Measurements from ENCODE around the gene ADSL.

The ADSL gene

DNA sequence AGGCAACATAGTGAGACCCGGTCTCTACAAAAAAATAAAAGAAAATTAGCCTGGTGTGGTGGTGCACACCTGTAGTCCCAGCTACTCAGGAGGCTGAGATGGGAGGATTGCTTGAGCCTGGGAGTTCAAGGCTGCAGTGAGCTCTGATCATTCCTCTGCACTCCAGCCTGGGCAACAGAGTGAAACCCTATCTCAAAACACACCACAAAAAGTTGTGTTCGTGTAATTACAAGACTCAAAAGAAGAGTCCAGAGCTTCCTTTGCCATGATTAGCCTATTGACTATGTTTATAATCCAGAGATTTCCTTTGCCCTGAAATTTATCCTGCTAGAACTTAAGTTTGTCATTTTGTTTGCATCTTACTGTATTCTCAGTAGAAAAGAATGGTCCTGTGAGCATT is 45.1 kb downstream of the ADSL start:
- no peak for TF ChIP-seq TCF4 (CRISPR knock-in tag; IDR thresholded peaks at IDR 0.05; ENCODE audit: borderline replicate concordance)
- no peak for TF ChIP-seq GLIS3 (CRISPR knock-in tag; IDR thresholded peaks at IDR 0.05)
- TF ChIP-seq PPARA (CRISPR knock-in tag; IDR thresholded peaks at IDR 0.05; ENCODE audit: borderline replicate concordance): no peak
- TF ChIP-seq, protein P1, sequence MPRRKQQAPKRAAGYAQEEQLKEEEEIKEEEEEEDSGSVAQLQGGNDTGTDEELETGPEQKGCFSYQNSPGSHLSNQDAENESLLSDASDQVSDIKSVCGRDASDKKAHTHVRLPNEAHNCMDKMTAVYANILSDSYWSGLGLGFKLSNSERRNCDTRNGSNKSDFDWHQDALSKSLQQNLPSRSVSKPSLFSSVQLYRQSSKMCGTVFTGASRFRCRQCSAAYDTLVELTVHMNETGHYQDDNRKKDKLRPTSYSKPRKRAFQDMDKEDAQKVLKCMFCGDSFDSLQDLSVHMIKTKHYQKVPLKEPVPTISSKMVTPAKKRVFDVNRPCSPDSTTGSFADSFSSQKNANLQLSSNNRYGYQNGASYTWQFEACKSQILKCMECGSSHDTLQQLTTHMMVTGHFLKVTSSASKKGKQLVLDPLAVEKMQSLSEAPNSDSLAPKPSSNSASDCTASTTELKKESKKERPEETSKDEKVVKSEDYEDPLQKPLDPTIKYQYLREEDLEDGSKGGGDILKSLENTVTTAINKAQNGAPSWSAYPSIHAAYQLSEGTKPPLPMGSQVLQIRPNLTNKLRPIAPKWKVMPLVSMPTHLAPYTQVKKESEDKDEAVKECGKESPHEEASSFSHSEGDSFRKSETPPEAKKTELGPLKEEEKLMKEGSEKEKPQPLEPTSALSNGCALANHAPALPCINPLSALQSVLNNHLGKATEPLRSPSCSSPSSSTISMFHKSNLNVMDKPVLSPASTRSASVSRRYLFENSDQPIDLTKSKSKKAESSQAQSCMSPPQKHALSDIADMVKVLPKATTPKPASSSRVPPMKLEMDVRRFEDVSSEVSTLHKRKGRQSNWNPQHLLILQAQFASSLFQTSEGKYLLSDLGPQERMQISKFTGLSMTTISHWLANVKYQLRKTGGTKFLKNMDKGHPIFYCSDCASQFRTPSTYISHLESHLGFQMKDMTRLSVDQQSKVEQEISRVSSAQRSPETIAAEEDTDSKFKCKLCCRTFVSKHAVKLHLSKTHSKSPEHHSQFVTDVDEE (CRISPR knock-in tag; IDR thresholded peaks at IDR 0.05): no peak
- no peak for TF ChIP-seq BACH2 (CRISPR knock-in tag; IDR thresholded peaks at IDR 0.05; ENCODE audit: borderline replicate concordance)
- no peak for TF ChIP-seq ISL1 (CRISPR knock-in tag; IDR thresholded peaks at IDR 0.05)
- TF ChIP-seq ZNF565 (CRISPR knock-in tag; conservative IDR thresholded peaks at IDR 0.05; ENCODE audit: low read depth): no peak
- no peak for TF ChIP-seq ZFP30 (CRISPR knock-in tag; IDR thresholded peaks at IDR 0.05)
- TF ChIP-seq, protein P2, sequence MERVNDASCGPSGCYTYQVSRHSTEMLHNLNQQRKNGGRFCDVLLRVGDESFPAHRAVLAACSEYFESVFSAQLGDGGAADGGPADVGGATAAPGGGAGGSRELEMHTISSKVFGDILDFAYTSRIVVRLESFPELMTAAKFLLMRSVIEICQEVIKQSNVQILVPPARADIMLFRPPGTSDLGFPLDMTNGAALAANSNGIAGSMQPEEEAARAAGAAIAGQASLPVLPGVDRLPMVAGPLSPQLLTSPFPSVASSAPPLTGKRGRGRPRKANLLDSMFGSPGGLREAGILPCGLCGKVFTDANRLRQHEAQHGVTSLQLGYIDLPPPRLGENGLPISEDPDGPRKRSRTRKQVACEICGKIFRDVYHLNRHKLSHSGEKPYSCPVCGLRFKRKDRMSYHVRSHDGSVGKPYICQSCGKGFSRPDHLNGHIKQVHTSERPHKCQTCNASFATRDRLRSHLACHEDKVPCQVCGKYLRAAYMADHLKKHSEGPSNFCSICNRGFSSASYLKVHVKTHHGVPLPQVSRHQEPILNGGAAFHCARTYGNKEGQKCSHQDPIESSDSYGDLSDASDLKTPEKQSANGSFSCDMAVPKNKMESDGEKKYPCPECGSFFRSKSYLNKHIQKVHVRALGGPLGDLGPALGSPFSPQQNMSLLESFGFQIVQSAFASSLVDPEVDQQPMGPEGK (CRISPR knock-in tag; IDR thresholded peaks at IDR 0.05; ENCODE audit: borderline replicate concordance): no peak
- TF ChIP-seq TOX (CRISPR knock-in tag; IDR thresholded peaks at IDR 0.05; ENCODE audit: borderline replicate concordance): no peak
- TF ChIP-seq, protein P3, sequence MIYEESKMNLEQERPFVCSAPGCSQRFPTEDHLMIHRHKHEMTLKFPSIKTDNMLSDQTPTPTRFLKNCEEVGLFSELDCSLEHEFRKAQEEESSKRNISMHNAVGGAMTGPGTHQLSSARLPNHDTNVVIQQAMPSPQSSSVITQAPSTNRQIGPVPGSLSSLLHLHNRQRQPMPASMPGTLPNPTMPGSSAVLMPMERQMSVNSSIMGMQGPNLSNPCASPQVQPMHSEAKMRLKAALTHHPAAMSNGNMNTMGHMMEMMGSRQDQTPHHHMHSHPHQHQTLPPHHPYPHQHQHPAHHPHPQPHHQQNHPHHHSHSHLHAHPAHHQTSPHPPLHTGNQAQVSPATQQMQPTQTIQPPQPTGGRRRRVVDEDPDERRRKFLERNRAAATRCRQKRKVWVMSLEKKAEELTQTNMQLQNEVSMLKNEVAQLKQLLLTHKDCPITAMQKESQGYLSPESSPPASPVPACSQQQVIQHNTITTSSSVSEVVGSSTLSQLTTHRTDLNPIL (CRISPR knock-in tag; IDR thresholded peaks at IDR 0.05; ENCODE audit: low read depth): no peak
- TF ChIP-seq ZC3H10 (CRISPR knock-in tag; IDR thresholded peaks at IDR 0.05): no peak
- no peak for TF ChIP-seq OSR1 (CRISPR knock-in tag; IDR thresholded peaks at IDR 0.05)
- TF ChIP-seq ZNF70 (CRISPR knock-in tag; IDR thresholded peaks at IDR 0.05): no peak
- TF ChIP-seq ZFP3 (CRISPR knock-in tag; IDR thresholded peaks at IDR 0.05): no peak
- TF ChIP-seq, protein P4, sequence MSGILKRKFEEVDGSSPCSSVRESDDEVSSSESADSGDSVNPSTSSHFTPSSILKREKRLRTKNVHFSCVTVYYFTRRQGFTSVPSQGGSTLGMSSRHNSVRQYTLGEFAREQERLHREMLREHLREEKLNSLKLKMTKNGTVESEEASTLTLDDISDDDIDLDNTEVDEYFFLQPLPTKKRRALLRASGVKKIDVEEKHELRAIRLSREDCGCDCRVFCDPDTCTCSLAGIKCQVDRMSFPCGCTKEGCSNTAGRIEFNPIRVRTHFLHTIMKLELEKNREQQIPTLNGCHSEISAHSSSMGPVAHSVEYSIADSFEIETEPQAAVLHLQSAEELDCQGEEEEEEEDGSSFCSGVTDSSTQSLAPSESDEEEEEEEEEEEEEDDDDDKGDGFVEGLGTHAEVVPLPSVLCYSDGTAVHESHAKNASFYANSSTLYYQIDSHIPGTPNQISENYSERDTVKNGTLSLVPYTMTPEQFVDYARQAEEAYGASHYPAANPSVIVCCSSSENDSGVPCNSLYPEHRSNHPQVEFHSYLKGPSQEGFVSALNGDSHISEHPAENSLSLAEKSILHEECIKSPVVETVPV (CRISPR knock-in tag; IDR thresholded peaks at IDR 0.05): no peak
- TF ChIP-seq CSDC2 (CRISPR knock-in tag; IDR thresholded peaks at IDR 0.05): no peak
- TF ChIP-seq, protein P5, sequence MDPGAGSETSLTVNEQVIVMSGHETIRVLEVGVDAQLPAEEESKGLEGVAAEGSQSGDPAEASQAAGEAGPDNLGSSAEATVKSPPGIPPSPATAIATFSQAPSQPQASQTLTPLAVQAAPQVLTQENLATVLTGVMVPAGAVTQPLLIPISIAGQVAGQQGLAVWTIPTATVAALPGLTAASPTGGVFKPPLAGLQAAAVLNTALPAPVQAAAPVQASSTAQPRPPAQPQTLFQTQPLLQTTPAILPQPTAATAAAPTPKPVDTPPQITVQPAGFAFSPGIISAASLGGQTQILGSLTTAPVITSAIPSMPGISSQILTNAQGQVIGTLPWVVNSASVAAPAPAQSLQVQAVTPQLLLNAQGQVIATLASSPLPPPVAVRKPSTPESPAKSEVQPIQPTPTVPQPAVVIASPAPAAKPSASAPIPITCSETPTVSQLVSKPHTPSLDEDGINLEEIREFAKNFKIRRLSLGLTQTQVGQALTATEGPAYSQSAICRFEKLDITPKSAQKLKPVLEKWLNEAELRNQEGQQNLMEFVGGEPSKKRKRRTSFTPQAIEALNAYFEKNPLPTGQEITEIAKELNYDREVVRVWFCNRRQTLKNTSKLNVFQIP (CRISPR knock-in tag; IDR thresholded peaks at IDR 0.05; ENCODE audit: borderline replicate concordance, low read depth): no peak
- ATAC-seq: no peak

DNA sequence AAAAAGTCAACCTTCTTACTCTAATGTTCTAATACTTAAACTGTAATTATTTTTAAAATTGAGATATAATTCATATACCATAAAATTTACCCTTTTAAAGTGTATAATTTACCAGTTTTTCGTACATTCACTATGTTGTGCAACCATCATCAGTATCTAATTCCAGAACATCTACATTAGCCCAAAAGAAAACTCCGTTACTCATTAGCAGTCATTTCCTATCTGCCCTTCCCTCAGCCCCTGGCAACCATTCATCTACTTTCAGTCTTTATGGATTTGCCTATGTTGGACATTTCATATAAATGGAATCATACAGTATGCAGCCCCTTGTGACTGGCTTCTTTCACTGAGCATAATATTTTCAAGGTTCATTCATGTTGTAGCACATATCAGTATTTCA is 46.3 kb downstream of the ADSL start:
- no peak for ATAC-seq
- no peak for TF ChIP-seq SNAI2 (CRISPR knock-in tag; IDR thresholded peaks at IDR 0.05)
- no peak for TF ChIP-seq ZNF70 (CRISPR knock-in tag; IDR thresholded peaks at IDR 0.05)
- TF ChIP-seq CSDC2 (CRISPR knock-in tag; IDR thresholded peaks at IDR 0.05): no peak
- TF ChIP-seq RARB (CRISPR knock-in tag; IDR thresholded peaks at IDR 0.05): no peak
- TF ChIP-seq PPARA (CRISPR knock-in tag; IDR thresholded peaks at IDR 0.05; ENCODE audit: borderline replicate concordance): no peak

DNA sequence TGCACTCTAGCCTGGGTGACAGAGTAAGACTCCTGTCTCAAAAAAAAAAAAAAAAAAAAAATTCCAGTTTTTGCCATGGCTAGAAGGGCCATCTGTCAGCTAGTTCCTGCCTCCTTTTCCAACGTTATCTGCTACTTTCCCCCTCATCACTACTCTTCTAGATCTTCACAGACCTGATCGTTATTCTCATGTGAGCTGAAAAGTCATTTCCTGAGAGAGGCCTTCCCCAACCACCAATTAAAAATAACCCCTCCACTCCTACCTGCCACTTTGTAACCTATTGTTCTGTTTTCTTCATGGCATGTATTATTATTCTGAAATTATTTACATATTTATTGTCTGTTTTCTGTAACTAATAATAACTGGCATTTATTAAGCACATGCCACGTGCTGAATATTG is 48.3 kb downstream of the ADSL start:
- TF ChIP-seq ZC3H10 (CRISPR knock-in tag; IDR thresholded peaks at IDR 0.05) (no peak), TCF4 (CRISPR knock-in tag; IDR thresholded peaks at IDR 0.05; ENCODE audit: borderline replicate concordance) (no peak), ZNF565 (CRISPR knock-in tag; conservative IDR thresholded peaks at IDR 0.05; ENCODE audit: low read depth) (no peak), ZFP30 (CRISPR knock-in tag; IDR thresholded peaks at IDR 0.05) (no peak), ZNF8 (CRISPR knock-in tag; IDR thresholded peaks at IDR 0.05) (no peak), PPARA (CRISPR knock-in tag; IDR thresholded peaks at IDR 0.05; ENCODE audit: borderline replicate concordance) (no peak), ZNF70 (CRISPR knock-in tag; IDR thresholded peaks at IDR 0.05) (no peak), ZFP3 (CRISPR knock-in tag; IDR thresholded peaks at IDR 0.05) (no peak), ARNTL (CRISPR knock-in tag; IDR thresholded peaks at IDR 0.05; ENCODE audit: borderline replicate concordance, low read depth) (no peak)
- TF ChIP-seq, protein P1 (CRISPR knock-in tag; IDR thresholded peaks at IDR 0.05): no peak
- TF ChIP-seq, protein P3 (CRISPR knock-in tag; IDR thresholded peaks at IDR 0.05; ENCODE audit: low read depth): no peak
- ATAC-seq: no peak
